Activated naive CD4-positive, alpha-beta T cell treated with anti-CD3 and anti-CD28 coated beads, Interleukin-2, amount 50 U/mL, for 16 hours (primary cell): ENCODE measurements around the gene SFXN1.

ENCODE experiments used
- DNase-seq: peaks from one replicate; pipeline ENCODE4 v3.0.0-alpha.2; 2020

The SFXN1 gene

GRCh38 chr5:175576096-175576495, 97.7 kb downstream of the SFXN1 start:
- no peak for DNase-seq

- no peak for DNase-seq
These were observed 98.2 kb downstream of the SFXN1 start for GRCh38 chr5:175576591-175576990.
